HEK293 (cell line): ENCODE data around the gene ARHGAP10.

Experiments
- BCL11B ChIP-seq: fragments of 450-650 bp; formaldehyde crosslinking; IDR thresholded peaks from 2 replicates; pipeline ENCODE4 v1.5.1; 2016; ENCODE audit warnings: low read depth, missing biosample characterization, missing genetic modification characterization
- CTCF ChIP-seq: fragments of 450-650 bp; formaldehyde crosslinking; IDR thresholded peaks from 2 replicates; pipeline ENCODE4 v1.5.1; 2016; ENCODE audit warnings: missing biosample characterization, missing genetic modification characterization
- HOXA7 ChIP-seq: sonication (generic); formaldehyde crosslinking; IDR thresholded peaks from 2 replicates; pipeline ENCODE4 v1.8.1; 2022; ENCODE audit warnings: missing genetic modification reagents, borderline replicate concordance
- HOXC10 ChIP-seq: sonication (generic); formaldehyde crosslinking; IDR thresholded peaks from 2 replicates; pipeline ENCODE4 v1.8.1; 2023; ENCODE audit warnings: mild to moderate bottlenecking, missing genetic modification reagents
- MZF1 ChIP-seq: fragments of 450-650 bp; formaldehyde crosslinking; IDR thresholded peaks from 2 replicates; pipeline ENCODE4 v1.5.1; 2017; ENCODE audit warnings: missing biosample characterization, missing genetic modification characterization, borderline replicate concordance
- SP7 ChIP-seq: fragments of 450-650 bp; formaldehyde crosslinking; IDR thresholded peaks from 2 replicates; pipeline ENCODE4 v1.5.1; 2016; ENCODE audit warnings: missing biosample characterization, missing genetic modification characterization
- TRIM28 ChIP-seq: IDR thresholded peaks from 2 replicates; pipeline ENCODE4 v1.6.1; 2011; ENCODE audit warnings: low read length, control low read depth, borderline replicate concordance
- ZBTB20 ChIP-seq: fragments of 450-650 bp; formaldehyde crosslinking; IDR thresholded peaks from 2 replicates; pipeline ENCODE4 v1.5.1; 2016; ENCODE audit warnings: missing biosample characterization, missing genetic modification characterization
- ZBTB26 ChIP-seq: fragments of 450-650 bp; formaldehyde crosslinking; optimal IDR thresholded peaks from 2 replicates; pipeline ENCODE3; 2016; ENCODE audit warnings: missing biosample characterization, mild to moderate bottlenecking, missing genetic modification characterization
- ZBTB44 ChIP-seq: fragments of 450-650 bp; IDR thresholded peaks from 2 replicates; pipeline ENCODE4 v1.5.1; 2018; ENCODE audit warnings: missing biosample characterization, mild to moderate bottlenecking, missing genetic modification characterization
- ZEB2 ChIP-seq: fragments of 450-650 bp; formaldehyde crosslinking; IDR thresholded peaks from 2 replicates; pipeline ENCODE4 v1.5.1; 2016; ENCODE audit warnings: missing biosample characterization, missing genetic modification characterization
- ZNF10 ChIP-seq: fragments of 450-650 bp; formaldehyde crosslinking; IDR thresholded peaks from 2 replicates; pipeline ENCODE4 v1.5.1; 2017; ENCODE audit warnings: missing biosample characterization, missing genetic modification characterization
- ZNF121 ChIP-seq: fragments of 450-650 bp; formaldehyde crosslinking; IDR thresholded peaks from 2 replicates; pipeline ENCODE4 v1.5.1; 2016; ENCODE audit warnings: missing biosample characterization, missing genetic modification characterization
- ZNF169 ChIP-seq: fragments of 450-650 bp; formaldehyde crosslinking; IDR thresholded peaks from 2 replicates; pipeline ENCODE4 v1.5.1; 2016; ENCODE audit warnings: missing biosample characterization, missing genetic modification characterization
- ZNF202 ChIP-seq: fragments of 450-650 bp; formaldehyde crosslinking; IDR thresholded peaks from 2 replicates; pipeline ENCODE4 v1.5.1; 2016; ENCODE audit warnings: missing biosample characterization, missing genetic modification characterization, borderline replicate concordance
- ZNF239 ChIP-seq: fragments of 450-650 bp; formaldehyde crosslinking; IDR thresholded peaks from 2 replicates; pipeline ENCODE4 v1.5.1; 2016; ENCODE audit warnings: missing biosample characterization, missing genetic modification characterization
- ZNF24 ChIP-seq: fragments of 450-650 bp; formaldehyde crosslinking; IDR thresholded peaks from 2 replicates; pipeline ENCODE4 v1.5.1; 2016; ENCODE audit warnings: missing biosample characterization, missing genetic modification characterization
- ZNF354C ChIP-seq: fragments of 450-650 bp; formaldehyde crosslinking; IDR thresholded peaks from 2 replicates; pipeline ENCODE4 v1.5.1; 2016; ENCODE audit warnings: missing biosample characterization, missing genetic modification characterization, low read depth, borderline replicate concordance
- ZNF37A ChIP-seq: fragments of 450-650 bp; IDR thresholded peaks from 2 replicates; pipeline ENCODE4 v1.5.1; 2018; ENCODE audit warnings: missing biosample characterization, missing genetic modification characterization
- ZNF394 ChIP-seq: fragments of 450-650 bp; formaldehyde crosslinking; IDR thresholded peaks from 2 replicates; pipeline ENCODE4 v1.5.1; 2016; ENCODE audit warnings: missing biosample characterization, missing genetic modification characterization, mild to moderate bottlenecking, moderate library complexity, borderline replicate concordance
- ZNF514 ChIP-seq: fragments of 450-650 bp; formaldehyde crosslinking; IDR thresholded peaks from 2 replicates; pipeline ENCODE4 v1.5.1; 2016; ENCODE audit warnings: missing biosample characterization, missing genetic modification characterization
- ZNF529 ChIP-seq: fragments of 450-650 bp; formaldehyde crosslinking; IDR thresholded peaks from 2 replicates; pipeline ENCODE4 v1.5.1; 2017; ENCODE audit warnings: missing genetic modification characterization, missing biosample characterization; ENCODE audit not compliant: insufficient replicate concordance
- ZNF549 ChIP-seq: fragments of 450-650 bp; IDR thresholded peaks from 2 replicates; pipeline ENCODE4 v1.5.1; 2018; ENCODE audit warnings: missing biosample characterization, missing genetic modification characterization, mild to moderate bottlenecking, inconsistent platforms, moderate library complexity
- ZNF600 ChIP-seq: fragments of 450-650 bp; formaldehyde crosslinking; IDR thresholded peaks from 2 replicates; pipeline ENCODE4 v1.5.1; 2016; ENCODE audit warnings: missing biosample characterization, missing genetic modification characterization
- ZNF610 ChIP-seq: fragments of 450-650 bp; formaldehyde crosslinking; IDR thresholded peaks from 2 replicates; pipeline ENCODE4 v1.5.1; 2016; ENCODE audit warnings: missing biosample characterization, missing genetic modification characterization, borderline replicate concordance
- ZNF624 ChIP-seq: fragments of 450-650 bp; formaldehyde crosslinking; IDR thresholded peaks from 2 replicates; pipeline ENCODE4 v1.5.1; 2017; ENCODE audit warnings: missing biosample characterization, missing genetic modification characterization
- ZNF626 ChIP-seq: fragments of 450-650 bp; sonication (Bioruptor Pico); formaldehyde crosslinking; IDR thresholded peaks from 2 replicates; pipeline ENCODE4 v1.5.1; 2018; ENCODE audit warnings: missing biosample characterization, missing genetic modification characterization, inconsistent platforms
- ZNF639 ChIP-seq: fragments of 450-650 bp; formaldehyde crosslinking; IDR thresholded peaks from 2 replicates; pipeline ENCODE4 v1.5.1; 2016; ENCODE audit warnings: missing biosample characterization, missing genetic modification characterization
- ZNF654 ChIP-seq: fragments of 450-650 bp; formaldehyde crosslinking; IDR thresholded peaks from 2 replicates; pipeline ENCODE4 v1.5.1; 2016; ENCODE audit warnings: low read depth, missing biosample characterization, missing genetic modification characterization
- ZNF664 ChIP-seq: fragments of 450-650 bp; formaldehyde crosslinking; IDR thresholded peaks from 2 replicates; pipeline ENCODE4 v1.5.1; 2016; ENCODE audit warnings: missing biosample characterization, missing genetic modification characterization
- ZNF670 ChIP-seq: fragments of 450-650 bp; formaldehyde crosslinking; IDR thresholded peaks from 2 replicates; pipeline ENCODE4 v1.5.1; 2016; ENCODE audit warnings: missing biosample characterization, missing genetic modification characterization, low read depth
- ZNF837 ChIP-seq: fragments of 450-650 bp; formaldehyde crosslinking; IDR thresholded peaks from 2 replicates; pipeline ENCODE4 v1.5.1; 2016; ENCODE audit warnings: missing biosample characterization, missing genetic modification characterization
- ZSCAN5A ChIP-seq: fragments of 450-650 bp; formaldehyde crosslinking; IDR thresholded peaks from 2 replicates; pipeline ENCODE4 v1.5.1; 2016; ENCODE audit warnings: missing biosample characterization, missing genetic modification characterization
- ZXDB ChIP-seq: fragments of 450-650 bp; formaldehyde crosslinking; IDR thresholded peaks from 2 replicates; pipeline ENCODE4 v1.5.1; 2016; ENCODE audit warnings: missing biosample characterization, missing genetic modification characterization

ARHGAP10 gene

GRCh38 chr4:147683717-147684700 is 47.9 kb upstream of the ARHGAP10 start, which contains the start of gene PRMT9 (continued):
- no peak for TF ChIP-seq HOXA7 (CRISPR knock-in tag)
- peak; percentile 77; the same call in 1 of the 2 replicates for TF ChIP-seq ZEB2 (tag by site-specific recombination)
- TF ChIP-seq ZNF549 = no peak
- no peak for TF ChIP-seq ZNF626 (tag by site-specific recombination)
- no peak for TF ChIP-seq ZNF514
- TF ChIP-seq ZNF639 (tag by site-specific recombination) = no peak
- no peak for TF ChIP-seq ZNF169 (tag by site-specific recombination)
- no peak for TF ChIP-seq ZNF529 (tag by site-specific recombination)
- TF ChIP-seq ZNF624 (tag by site-specific recombination) = no peak
- TF ChIP-seq ZNF670 (tag by site-specific recombination) = no peak
- TF ChIP-seq MZF1 (tag by site-specific recombination) = no peak
- TF ChIP-seq ZNF121 (tag by site-specific recombination) = no peak
- no peak for TF ChIP-seq ZNF202 (tag by site-specific recombination)
- no peak; the same call in 1 of the 2 replicates for TF ChIP-seq ZNF600 (tag by site-specific recombination)
- TF ChIP-seq ZNF394 (tag by site-specific recombination) = no peak
- TF ChIP-seq HOXC10 (CRISPR knock-in tag) = no peak
- TF ChIP-seq CTCF = no peak
- TF ChIP-seq ZNF837 (tag by site-specific recombination) = no peak
- TF ChIP-seq ZSCAN5A (tag by site-specific recombination) = no peak
- TF ChIP-seq ZBTB20 (tag by site-specific recombination) = no peak
- no peak for TF ChIP-seq ZBTB44 (tag by site-specific recombination)
- no peak for TF ChIP-seq ZNF354C (tag by site-specific recombination)
- TF ChIP-seq ZNF37A (tag by site-specific recombination) = no peak
- TF ChIP-seq ZBTB26 (tag by site-specific recombination) = peak; percentile 91
- no peak for TF ChIP-seq ZNF664
- no peak for TF ChIP-seq BCL11B (tag by site-specific recombination)
- peak; percentile 56; the same call in 1 of the 2 replicates for TF ChIP-seq SP7 (tag by site-specific recombination)
- TF ChIP-seq TRIM28 = no peak
- TF ChIP-seq ZNF24 = no peak
- TF ChIP-seq ZNF610 = peak; percentile 72
- TF ChIP-seq ZNF10 (tag by site-specific recombination) = no peak
- TF ChIP-seq ZNF239 (tag by site-specific recombination) = no peak
- no peak for TF ChIP-seq ZNF654
- peak; percentile 65; the same call in 1 of the 2 replicates for TF ChIP-seq ZXDB (tag by site-specific recombination)
